ENCODE measurements around the gene NEAT1. TPM values are rescaled to one million over a fixed set of nuclear protein-coding genes. Genes with fewer than 3 reads are reported as not detected.

The NEAT1 gene
- total and polyA plus RNA-seq, 2 experiments from 2014 or later = 5.3 to 7.2 TPM

- no peak for TF ChIP-seq ZNF462 (CRISPR knock-in tag; IDR thresholded peaks at IDR 0.05)
- TF ChIP-seq STAT1 (IDR thresholded peaks at IDR 0.05; ENCODE audit: unreplicated experiment) = no peak
- TF ChIP-seq JUNB (IDR thresholded peaks at IDR 0.05; ENCODE audit: unreplicated experiment) = no peak
- no peak for TF ChIP-seq ETS1 (IDR thresholded peaks at IDR 0.05)
- no peak for TF ChIP-seq EZH2 (IDR thresholded peaks at IDR 0.05; ENCODE audit: low read depth, unreplicated experiment)
These were observed 50.8 kb downstream of the NEAT1 start (continued) for GRCh38 chr11:65473278-65473860.

- Histone ChIP-seq H3K27ac (ENCODE audit: low read depth) (no peak overlapping the region), H3F3A (replicated peaks; ENCODE audit: low read depth) (peaks cover 18% of the 10 kb centered on the region), H3K79me2 (replicated peaks; ENCODE audit: insufficient read depth) (peaks cover 9% of the 10 kb centered on the region), H3K9me2 (ENCODE audit: insufficient read depth) (no peaks in the 10 kb centered on the region), H3K36me3 (ENCODE audit: insufficient read depth) (no peaks in the 10 kb centered on the region), H3K4me2 (no peak overlapping the region), H3K4me1 (ENCODE audit: insufficient read depth) (peaks cover 31% of the 10 kb centered on the region), H2AFZ (no peak overlapping the region), H4K20me1 (replicated peaks; ENCODE audit: insufficient read depth) (no peaks in the 10 kb centered on the region), H3K4me3 (no peak overlapping the region), H3K27me3 (ENCODE audit: insufficient read depth) (no peaks in the 10 kb centered on the region)
- ATAC-seq (no peak), DNase-seq (ENCODE audit: low spot score) (no peak)
- Mint-ChIP-seq H3K9me3 (peaks cover 2% of the 10 kb centered on the region; the same call in 1 of the 3 replicates), H3K36me3 (ENCODE audit: low read depth) (no peaks in the 10 kb centered on the region; the same call in 2 of the 3 replicates), H3K4me3 (no peak overlapping the region), H3K4me1 (peaks cover 29% of the 10 kb centered on the region), H3K27ac (no peak overlapping the region), H3K27me3 (ENCODE audit: insufficient read depth, low read depth, poor library complexity) (peaks cover 17% of the 10 kb centered on the region)
- TF ChIP-seq CREB1 (CRISPR knock-in tag; IDR thresholded peaks at IDR 0.05; ENCODE audit: low read depth) (no peak), NANOG (IDR thresholded peaks at IDR 0.05; ENCODE audit: borderline replicate concordance) (no peak)
These were observed 52.3 kb downstream of the NEAT1 start for GRCh38 chr11:65474864-65475263.

All from GM23338 (cell line).